ENCODE measurements around the gene ZC3HAV1.

ZC3HAV1 gene

DNA sequence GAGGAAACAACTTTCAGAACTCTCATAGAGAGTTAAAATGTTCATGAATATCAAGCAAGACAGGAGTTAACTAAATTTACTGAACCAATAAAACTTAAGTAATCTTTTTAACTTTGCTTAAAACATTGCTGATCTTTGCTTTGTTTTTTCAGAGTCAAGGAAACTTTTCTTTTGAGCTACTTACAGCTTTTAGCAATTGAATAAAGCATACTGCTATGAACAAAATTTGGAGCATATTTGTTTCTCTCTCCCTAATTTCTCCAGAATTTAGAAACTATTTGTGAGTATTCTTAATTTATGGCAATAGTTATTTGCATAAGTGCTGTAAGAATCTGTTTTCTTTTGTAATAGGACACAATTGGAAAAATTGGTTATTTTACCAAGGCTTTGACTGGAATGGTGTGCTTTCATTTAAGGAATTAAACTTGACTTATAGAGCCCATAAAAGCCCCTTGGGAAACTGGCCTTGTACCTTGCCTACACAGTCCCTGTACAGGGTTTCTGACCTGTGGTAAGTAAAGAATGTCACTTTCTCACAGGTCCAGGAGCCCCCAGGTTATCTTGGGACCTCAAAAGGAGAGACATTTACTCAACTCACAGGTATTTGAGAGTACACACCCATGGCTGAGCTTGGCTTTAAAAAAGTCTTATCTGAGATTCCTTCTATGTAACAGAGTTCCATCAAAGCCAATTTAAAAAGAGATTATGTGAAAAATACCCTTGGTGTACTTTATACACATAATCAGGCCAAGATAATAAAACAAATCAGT is 105.0 kb downstream of the ZC3HAV1 start:
- no peak for DNase-seq

DNA sequence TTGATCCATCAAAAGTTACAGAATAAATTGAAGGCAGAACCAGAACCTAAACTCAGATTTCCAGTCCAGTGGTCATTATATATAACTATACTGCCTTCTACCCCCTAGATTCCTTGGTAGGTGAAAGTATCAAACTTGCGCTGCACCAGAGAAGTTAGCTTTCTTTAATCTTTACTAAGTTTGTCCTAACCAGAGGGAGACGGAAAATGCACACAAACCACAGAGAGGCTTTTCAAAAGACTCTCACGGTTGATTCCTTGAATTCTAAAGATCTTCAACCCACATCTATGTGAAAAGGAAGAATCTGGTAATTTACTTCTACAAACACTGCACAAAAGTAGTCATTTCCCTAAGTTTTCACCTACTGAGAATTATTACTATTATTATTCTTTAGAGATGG is 110.1 kb downstream of the ZC3HAV1 start:
- DNase-seq: no peak
